Measurements from ENCODE around the gene BLM.

GRCh38 chr15:90865702-90866101 is 148.6 kb downstream of the BLM start:
- TF ChIP-seq CTCF (conservative IDR thresholded peaks at IDR 0.05; ENCODE audit: low read depth, low read length): no peak
- TF ChIP-seq EZH2 (IDR thresholded peaks at IDR 0.05; ENCODE audit: borderline replicate concordance, low read depth, low read length, poor library complexity, severe bottlenecking): no peak
